Adipocyte (in vitro differentiated cells): ENCODE results near the gene SUCLG2.

ENCODE experiments used
- DNase-seq: peaks from one replicate; pipeline ENCODE4 v3.0.0-alpha.2; 2015; ENCODE audit warnings: low read depth
- H3K27me3 ChIP-seq: replicated peaks from 2 replicates; pipeline ENCODE4 v1.7.0; 2013; ENCODE audit warnings: mild to moderate bottlenecking, low read length, moderate library complexity; ENCODE audit not compliant: control insufficient read depth, insufficient read depth
- H3K36me3 ChIP-seq: 2 replicates; pipeline ENCODE4 v1.7.0; 2013; ENCODE audit warnings: low read length, mild to moderate bottlenecking, moderate library complexity; ENCODE audit not compliant: control insufficient read depth, insufficient read depth, severe bottlenecking
- H3K4me1 ChIP-seq: 2 replicates; pipeline ENCODE4 v1.7.0; 2013; ENCODE audit warnings: mild to moderate bottlenecking, low read length, moderate library complexity; ENCODE audit not compliant: control insufficient read depth, insufficient read depth
- H3K4me3 ChIP-seq: 2 replicates; pipeline ENCODE4 v1.7.0; 2013; ENCODE audit warnings: mild to moderate bottlenecking, low read length, moderate library complexity
- H3K9ac ChIP-seq: 2 replicates; pipeline ENCODE4 v1.7.0; 2013; ENCODE audit warnings: mild to moderate bottlenecking, low read length, moderate library complexity
- H3K9me3 ChIP-seq: 2 replicates; pipeline ENCODE4 v1.7.0; 2013; ENCODE audit warnings: mild to moderate bottlenecking, low read length, moderate library complexity; ENCODE audit not compliant: control insufficient read depth

SUCLG2 gene

DNA sequence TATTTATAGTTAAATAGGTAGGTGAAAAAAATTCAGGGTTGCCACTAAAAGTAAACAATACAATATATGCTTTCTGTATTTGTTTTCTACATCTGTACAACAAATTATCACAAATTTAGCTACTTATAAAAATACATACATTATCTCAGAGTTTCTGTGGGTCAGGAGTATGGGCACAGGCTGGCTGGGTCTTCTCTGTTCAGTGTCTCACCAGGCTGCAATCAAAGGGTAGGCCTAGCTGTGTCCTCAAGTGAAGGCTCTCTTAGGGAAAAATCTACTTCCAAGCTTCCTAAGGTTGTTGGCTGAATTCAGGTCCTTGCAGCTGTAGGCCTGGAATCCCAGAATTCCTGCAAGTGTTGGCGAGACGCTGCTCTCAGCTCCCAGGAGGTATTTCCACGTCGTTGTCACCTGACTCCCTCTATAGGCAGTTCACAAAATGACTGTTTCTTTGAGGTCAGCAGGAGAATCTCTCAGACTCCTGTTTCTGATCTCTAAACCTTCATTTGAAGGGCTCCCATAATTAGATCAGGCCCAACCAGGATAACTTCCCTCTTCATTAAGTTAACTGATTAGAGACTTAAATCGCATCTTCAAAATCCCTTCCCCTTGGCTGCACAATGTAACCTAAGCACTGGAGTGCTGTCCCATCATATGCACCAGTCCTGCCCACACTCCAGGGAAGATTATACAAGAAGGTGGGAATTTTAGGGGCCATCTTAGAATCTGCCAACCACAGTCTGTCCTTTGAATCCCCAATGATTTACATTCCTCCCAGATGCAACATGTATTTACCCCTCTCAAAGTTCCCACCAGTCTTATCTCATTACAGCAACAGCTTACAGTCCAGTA lies 296.6 kb downstream of the SUCLG2 start:
- Histone ChIP-seq H3K9ac (no peak overlapping the region), H3K4me1 (no peaks in the 10 kb centered on the region), H3K36me3 (no peaks in the 10 kb centered on the region), H3K9me3 (no peaks in the 10 kb centered on the region), H3K4me3 (no peak overlapping the region), H3K27me3 (no peaks in the 10 kb centered on the region)
- peak; percentile 26 for DNase-seq

DNA sequence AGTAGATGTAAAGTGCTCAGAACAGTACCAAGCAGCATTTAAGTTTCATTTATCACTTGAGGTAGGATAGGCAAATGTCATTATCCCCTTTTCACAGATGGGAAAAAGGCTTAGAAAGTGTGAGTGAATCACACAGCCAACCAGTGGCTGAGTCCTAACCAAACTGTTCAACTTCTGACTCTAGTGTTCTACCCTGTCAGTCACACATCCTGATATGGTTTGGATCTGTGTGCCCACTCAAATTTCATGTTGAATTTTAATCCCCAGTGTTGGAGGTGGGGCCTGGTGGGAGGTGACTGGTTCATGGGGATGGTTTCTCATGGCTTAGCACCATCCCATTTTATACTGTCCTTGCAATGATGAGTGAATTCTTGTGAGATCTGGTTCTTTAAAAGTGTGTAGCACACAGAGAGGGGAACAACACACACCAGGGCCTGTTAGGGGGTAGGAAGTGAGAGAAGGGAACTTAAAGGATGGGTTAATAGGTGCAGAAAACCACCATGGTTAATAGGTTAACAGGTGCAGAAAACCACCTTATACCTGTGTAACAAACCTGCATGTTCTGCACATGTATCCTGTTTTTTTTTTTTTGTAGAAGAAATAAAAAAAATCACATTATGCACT lies 304.7 kb downstream of the SUCLG2 start:
- no peaks in the 10 kb centered on the region for H3K36me3 ChIP-seq
- H3K9ac ChIP-seq: no peak overlapping the region

DNA sequence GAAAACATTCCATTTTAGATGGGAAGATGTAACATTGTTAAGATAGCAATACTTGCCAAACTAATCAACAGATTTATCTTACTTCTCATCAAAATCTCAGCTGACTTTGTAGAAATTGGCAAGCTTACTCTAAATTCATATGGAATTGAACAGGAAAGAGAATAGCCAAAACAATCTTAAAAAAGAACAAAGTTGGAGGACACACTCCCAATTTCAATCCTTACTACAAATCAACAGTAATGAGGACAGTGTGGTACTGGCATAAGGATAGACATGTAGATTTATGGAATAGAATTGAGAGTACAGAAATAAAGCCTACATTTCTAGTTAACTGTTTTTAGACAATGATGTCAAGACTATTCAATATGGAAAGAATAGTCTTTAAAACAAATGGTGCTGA lies 308.3 kb downstream of the SUCLG2 start:
- H3K36me3 ChIP-seq: no peaks in the 10 kb centered on the region
- no peak for DNase-seq

More for the DNA sequence above, 304.7 kb downstream of the SUCLG2 start:
- Histone ChIP-seq H3K4me1 (no peaks in the 10 kb centered on the region), H3K4me3 (no peak overlapping the region), H3K9me3 (peaks cover 11% of the 10 kb centered on the region), H3K27me3 (no peaks in the 10 kb centered on the region)
- DNase-seq: no peak

DNA sequence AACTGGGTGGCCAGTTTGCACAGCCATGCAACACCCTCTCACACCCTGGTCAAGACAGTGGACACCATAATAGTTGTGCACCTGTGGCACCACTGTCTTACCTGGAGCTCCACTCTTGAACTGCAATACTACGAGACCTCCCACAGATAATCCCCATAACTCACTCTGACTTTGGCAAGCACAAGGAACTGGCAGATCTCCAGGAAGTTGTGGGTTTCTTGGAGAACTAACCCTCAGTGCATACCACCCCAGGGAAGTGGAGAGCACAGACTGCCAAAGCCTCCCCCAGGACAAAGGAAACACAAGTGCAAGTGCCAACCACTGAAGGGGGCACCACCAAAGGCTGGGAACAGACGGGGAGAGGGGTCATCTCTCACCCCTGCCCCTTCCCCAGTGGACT lies 318.6 kb downstream of the SUCLG2 start:
- no peaks in the 10 kb centered on the region for H3K27me3 ChIP-seq
- no peak for DNase-seq
- H3K9ac ChIP-seq: no peak overlapping the region
- H3K4me1 ChIP-seq: no peaks in the 10 kb centered on the region
- no peaks in the 10 kb centered on the region for H3K36me3 ChIP-seq
- H3K9me3 ChIP-seq: peaks cover 17% of the 10 kb centered on the region
- H3K4me3 ChIP-seq: no peak overlapping the region

More for the DNA sequence above, 308.3 kb downstream of the SUCLG2 start:
- Histone ChIP-seq H3K9me3 (peaks cover 17% of the 10 kb centered on the region), H3K27me3 (no peaks in the 10 kb centered on the region), H3K9ac (no peak overlapping the region), H3K4me1 (no peaks in the 10 kb centered on the region), H3K4me3 (no peak overlapping the region)

DNA sequence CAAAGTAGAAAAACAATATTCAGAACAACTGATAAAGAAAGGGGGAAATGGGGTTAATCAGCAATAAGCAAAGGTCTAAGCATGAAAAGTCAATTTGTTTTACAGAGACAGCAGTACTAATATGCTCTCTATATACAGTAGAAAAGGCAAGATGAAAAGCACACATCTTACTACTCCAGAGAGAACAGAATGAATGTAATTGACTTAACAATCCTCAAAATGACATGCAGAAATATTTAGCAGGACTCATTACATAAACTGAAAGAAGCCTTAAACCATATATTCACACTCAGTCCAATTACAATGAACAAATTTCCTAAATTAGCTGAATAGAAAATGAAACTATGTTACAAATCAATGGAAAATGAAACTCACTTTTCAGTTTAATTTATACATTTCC lies 319.8 kb downstream of the SUCLG2 start:
- Histone ChIP-seq H3K36me3 (no peaks in the 10 kb centered on the region), H3K9ac (no peak overlapping the region), H3K9me3 (peaks cover 10% of the 10 kb centered on the region), H3K4me1 (no peaks in the 10 kb centered on the region), H3K27me3 (no peaks in the 10 kb centered on the region), H3K4me3 (no peak overlapping the region)
- DNase-seq: no peak

DNA sequence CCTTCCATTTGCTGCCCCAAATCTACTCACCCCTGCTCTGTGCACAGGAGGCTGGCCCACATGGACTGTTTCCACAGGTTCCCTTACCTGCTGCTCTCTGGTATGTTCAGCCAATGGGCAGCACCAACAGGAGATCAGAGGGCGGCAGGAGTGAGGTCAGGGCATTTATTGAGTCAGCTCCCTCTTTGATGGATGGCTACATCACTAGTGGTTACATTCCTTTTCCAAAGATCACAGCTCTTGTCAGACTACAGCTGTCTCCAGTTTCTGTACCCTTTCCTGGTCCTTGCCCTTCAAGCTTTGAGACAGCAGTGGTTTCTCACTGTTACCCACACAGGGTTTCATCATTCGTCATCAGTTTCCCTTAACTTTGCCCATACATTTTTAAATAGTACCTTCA lies 325.1 kb downstream of the SUCLG2 start:
- no peaks in the 10 kb centered on the region for H3K36me3 ChIP-seq
- no peak overlapping the region for H3K4me3 ChIP-seq
- H3K27me3 ChIP-seq: no peaks in the 10 kb centered on the region
- H3K4me1 ChIP-seq: no peaks in the 10 kb centered on the region
- H3K9ac ChIP-seq: no peak overlapping the region
- H3K9me3 ChIP-seq: no peaks in the 10 kb centered on the region
- DNase-seq: no peak

DNA sequence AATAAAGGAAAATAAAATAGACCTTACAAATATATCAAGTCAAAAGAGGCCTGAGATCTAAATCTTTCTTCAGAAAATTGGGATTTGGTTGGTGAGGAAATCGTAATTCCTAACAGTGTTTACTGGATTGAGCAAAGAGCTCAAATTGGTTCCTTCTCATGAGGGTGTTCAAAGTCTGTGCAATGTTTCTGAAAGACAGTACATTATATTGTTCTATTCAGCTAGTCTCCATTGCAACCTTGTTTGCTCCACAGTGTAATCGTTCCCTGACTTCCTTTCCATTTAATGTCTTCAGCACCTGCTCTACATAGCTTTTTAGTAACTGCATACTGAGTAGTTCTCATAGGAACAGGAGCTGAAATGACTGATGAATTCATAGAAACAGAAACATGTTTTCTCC lies 326.8 kb downstream of the SUCLG2 start:
- DNase-seq: no peak
- H3K4me1 ChIP-seq: no peaks in the 10 kb centered on the region
- H3K9ac ChIP-seq: no peak overlapping the region
- H3K27me3 ChIP-seq: no peaks in the 10 kb centered on the region
- H3K4me3 ChIP-seq: no peak overlapping the region
- H3K9me3 ChIP-seq: no peaks in the 10 kb centered on the region
- H3K36me3 ChIP-seq: no peaks in the 10 kb centered on the region

DNA sequence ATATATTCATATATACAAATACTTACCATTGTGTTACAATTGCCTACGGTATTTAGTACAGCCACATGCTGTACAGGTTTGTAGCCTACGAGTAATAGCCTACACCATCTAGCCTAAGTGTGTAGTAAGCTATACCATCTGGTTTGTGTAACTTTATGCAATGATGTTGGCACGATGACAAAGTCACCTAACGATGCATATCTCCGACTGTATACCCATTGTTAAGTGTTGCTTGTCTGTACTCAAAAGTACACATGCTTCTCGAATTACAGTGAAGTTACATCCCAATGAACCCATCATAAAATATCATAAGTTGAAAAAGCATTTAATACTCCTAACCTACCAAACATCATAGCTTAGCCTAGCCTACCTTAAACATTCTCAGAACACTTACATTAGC lies 329.2 kb downstream of the SUCLG2 start:
- H3K36me3 ChIP-seq: no peaks in the 10 kb centered on the region
- no peak overlapping the region for H3K4me3 ChIP-seq
- no peaks in the 10 kb centered on the region for H3K9me3 ChIP-seq
- no peak overlapping the region for H3K9ac ChIP-seq
- no peak for DNase-seq
- no peaks in the 10 kb centered on the region for H3K4me1 ChIP-seq
- H3K27me3 ChIP-seq: no peaks in the 10 kb centered on the region
